ENCODE results near the gene PLD2.
A peak's percentile ranks its signal among the peaks of the same experiment; 100 is the strongest.

The PLD2 gene, protein sequence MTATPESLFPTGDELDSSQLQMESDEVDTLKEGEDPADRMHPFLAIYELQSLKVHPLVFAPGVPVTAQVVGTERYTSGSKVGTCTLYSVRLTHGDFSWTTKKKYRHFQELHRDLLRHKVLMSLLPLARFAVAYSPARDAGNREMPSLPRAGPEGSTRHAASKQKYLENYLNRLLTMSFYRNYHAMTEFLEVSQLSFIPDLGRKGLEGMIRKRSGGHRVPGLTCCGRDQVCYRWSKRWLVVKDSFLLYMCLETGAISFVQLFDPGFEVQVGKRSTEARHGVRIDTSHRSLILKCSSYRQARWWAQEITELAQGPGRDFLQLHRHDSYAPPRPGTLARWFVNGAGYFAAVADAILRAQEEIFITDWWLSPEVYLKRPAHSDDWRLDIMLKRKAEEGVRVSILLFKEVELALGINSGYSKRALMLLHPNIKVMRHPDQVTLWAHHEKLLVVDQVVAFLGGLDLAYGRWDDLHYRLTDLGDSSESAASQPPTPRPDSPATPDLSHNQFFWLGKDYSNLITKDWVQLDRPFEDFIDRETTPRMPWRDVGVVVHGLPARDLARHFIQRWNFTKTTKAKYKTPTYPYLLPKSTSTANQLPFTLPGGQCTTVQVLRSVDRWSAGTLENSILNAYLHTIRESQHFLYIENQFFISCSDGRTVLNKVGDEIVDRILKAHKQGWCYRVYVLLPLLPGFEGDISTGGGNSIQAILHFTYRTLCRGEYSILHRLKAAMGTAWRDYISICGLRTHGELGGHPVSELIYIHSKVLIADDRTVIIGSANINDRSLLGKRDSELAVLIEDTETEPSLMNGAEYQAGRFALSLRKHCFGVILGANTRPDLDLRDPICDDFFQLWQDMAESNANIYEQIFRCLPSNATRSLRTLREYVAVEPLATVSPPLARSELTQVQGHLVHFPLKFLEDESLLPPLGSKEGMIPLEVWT
- total RNA-seq, result 13.1 to 28.5 (median 18.4) reads per million in 17 experiments

DNA sequence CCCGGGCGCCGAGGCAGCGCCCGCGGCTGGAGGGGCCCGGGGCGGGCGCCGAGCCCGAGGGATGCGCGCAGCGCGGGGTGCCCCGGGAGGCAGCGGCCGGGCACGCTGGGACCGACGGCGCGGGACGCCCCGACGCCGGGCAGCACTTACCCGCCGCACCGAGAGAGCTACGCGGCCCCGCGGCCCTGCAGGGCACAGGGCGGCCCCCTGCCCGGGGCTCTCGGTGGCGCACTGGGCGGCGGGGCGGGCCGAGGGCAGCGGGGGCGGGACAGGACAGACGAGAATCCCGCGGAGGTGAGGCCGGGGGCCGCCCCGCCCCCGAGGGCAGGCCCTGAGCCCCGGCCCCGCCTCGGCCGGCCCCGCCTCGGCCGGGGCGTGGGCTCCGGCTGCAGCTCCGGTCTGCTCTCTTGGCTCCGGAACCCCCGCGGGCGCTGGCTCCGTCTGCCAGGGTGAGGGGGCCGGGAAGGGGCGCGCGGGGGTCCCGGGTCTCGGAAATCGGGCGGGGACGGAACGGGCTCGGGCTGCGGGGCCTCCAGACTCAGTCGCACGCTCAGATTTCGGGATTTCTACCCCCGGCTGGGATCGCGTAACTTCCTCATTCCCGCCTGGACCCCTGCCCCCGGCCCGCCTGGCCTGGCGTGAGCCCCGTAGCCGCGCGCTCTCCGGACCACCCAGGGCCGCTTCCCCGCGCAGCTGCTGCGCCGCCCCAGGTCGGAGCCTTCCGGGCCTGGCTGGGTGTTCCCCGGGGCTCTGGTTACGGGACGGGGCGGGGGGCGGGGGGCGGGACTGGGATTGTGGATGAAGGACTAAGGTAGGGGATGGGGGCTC lies at the start of gene PLD2:
Gene PLD2, plus strand, starts transcription at position 376 of the 828 bp plus-strand sequence. CDS start 621 bp downstream, outside the sequence.
- DNase-seq, result peak; percentile 92 to 97 (median 95)

DNA sequence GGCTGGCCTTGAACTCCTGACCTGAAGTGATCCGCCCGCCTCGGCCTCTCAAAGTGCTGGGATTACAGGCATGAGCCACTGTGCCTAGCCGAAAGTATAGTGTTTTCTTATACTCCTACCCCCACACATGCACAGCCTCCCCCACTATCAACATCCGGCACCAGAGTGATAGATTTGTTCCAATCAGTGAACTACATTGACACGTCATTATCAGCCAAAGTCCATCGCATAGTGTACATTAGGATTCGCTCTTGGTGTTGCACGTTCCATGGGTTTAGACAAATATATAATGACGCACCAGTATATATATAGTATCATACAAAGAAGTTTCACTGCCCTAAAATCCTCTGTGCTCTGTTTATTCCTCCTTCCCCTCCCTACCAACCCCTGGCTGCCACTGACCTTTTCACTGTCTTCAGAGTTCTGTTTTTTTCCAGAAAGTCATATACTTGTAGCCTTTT lies 47.1 kb upstream of the PLD2 start:
- peak; percentile 71 to 90 (median 82) for DNase-seq

DNA sequence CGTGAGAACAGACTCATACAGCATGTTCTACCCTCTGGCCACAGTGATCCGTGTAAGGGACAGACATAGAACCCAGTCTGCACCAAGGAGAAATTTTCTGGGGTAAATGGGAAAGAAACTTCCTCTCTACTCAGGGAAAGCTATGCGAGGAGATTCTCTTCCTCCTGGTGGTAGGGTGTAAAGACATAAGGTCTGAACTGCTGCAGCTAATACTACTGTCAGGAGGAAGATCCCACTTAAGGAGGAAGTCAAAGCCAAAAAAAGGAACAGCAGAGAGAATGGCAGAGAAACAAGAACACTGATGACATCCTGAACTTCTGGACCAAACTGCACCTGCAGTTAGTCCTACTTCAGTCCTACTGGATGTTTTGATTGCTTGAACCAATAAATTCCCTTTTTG lies 42.4 kb upstream of the PLD2 start:
- peak; percentile 74 to 92 (median 86) for DNase-seq

DNA sequence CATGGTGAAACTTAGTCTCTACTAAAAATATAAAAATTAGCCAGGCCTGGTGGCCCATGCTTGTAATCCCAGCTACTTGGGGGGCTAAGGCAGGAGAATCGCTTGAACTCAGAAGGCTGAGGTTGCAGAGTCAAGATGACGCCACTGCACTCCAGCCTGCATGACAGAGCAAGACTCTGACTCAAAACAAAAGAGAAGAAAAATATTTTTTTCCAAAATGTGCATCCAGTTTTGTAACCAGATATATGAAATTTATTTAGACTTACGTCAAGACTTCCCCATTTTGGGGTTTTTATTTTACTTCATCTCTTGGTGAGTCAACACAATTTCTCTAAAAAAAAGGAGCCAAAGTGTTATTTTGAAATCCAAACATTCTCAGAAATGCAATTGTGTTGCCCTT lies 40.8 kb upstream of the PLD2 start:
- DNase-seq, result peak; percentile 83 to 98 (median 92)

DNA sequence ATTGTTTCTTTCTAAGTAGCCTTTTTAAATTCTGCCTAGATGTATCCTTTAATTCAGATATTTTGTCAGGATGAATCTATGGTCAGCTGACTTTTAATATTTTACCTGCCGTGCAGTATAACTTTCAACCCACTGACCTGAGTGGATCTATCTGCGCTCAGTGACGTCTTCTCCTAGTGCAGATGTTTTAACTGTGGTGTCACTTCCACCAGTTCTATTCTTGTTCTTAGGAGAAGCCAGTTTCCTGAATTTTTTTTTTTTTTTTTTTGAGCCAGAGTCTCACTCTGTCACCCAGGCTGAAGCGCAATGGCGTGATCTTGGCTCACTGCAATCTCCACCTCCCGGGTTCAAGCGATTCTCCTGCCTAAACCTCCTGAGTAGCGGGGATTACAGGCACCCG lies 40.2 kb upstream of the PLD2 start:
- DNase-seq, result peak; percentile 66 to 89 (median 78)

DNA sequence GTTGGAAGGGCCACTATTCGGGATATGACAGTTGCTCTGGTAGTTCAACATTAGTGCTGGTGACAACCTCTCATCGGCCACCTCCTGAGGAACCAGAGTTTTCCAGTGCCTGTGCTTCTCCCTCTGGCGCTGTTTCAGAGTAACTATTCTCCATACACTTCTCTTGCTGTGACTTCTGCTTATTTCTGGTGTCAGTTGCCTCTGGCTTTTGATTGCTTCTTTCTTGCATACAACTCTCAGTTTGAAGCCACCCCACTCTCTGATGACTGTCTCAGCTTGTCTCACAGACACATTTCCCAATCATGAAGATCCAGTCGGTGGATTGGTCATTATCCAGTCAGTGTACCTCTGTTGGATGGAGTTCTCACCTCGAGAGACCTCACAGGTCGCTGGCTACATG lies 38.7 kb upstream of the PLD2 start:
- peak; percentile 75 to 92 (median 84) for DNase-seq

DNA sequence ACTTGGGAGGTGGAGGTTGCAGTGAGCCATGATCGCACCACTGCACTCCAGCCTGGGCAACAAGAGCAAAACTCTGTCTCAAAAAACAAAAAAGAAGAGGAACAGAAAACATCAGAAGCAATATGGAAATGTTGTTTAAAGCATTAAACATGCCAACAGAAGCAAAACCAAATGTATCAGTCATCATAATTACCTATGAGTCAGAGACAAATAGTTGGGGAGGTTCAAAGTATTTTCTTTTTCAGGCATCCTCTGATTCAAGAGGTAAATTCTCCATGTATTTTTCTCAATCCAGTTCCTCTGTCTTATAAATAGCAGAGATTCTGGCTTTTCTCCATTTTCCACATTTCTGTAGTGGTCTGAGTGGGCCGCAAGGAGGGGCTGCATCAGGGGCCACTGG lies 37.3 kb upstream of the PLD2 start:
- peak in 2 of 4 experiments; percentile 27 to 54 for DNase-seq

DNA sequence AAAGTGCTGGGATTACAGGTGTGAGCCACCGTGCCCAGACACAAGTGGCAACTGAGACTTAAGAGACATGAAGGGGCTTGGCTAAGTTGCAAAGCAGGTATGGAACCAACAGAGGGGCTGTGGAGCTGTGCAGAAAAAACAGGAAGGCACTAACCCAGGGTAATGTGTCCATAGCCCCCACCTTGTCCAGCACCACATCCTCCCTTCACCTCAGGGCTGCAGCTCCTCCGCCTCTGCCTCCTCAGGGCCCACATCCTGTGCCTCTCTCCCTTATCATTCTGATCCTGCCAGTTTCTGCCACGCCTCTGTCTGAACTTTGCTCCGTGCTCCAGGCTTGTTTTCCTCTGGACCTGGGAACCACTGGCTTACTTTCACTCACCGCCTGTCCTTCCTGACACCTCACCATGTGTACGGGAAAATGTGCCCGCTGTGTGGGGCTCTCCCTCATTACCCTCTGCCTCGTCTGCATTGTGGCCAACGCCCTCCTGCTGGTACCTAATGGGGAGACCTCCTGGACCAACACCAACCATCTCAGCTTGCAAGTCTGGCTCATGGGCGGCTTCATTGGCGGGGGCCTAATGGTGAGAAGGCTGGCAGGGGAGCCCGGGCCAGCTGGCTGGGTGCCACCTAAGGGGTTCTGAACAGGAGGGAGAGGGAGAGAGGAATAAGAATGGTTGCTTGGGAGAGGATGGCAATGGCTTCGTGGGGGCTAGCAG lies 35.3 kb upstream of the PLD2 start, which contains the start of gene TM4SF5:
Gene TM4SF5, plus strand, starts transcription at position 368 of the 716 bp plus-strand sequence. Its CDS starts 37 bp downstream, at position 405.
- DNase-seq, result no peak

DNA sequence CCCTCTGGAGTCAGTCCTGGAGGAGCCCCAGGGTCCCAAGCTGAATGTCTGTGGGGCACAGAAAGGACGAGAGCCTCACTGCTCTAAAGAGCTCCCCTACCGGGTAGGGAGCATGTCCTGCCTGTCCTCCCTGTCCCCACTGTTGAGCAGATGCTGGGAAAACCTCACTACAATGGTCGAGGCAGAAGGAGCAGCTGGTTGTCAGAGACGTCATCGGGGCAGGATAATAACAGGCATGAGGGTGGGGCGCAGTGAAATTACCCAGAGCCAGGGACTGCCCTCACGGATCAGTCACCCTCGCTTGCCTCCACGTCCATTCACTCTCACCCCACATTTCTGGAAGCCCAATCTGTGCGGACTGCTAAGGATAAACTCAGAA lies 34.7 kb upstream of the PLD2 start:
- no peak for DNase-seq

DNA sequence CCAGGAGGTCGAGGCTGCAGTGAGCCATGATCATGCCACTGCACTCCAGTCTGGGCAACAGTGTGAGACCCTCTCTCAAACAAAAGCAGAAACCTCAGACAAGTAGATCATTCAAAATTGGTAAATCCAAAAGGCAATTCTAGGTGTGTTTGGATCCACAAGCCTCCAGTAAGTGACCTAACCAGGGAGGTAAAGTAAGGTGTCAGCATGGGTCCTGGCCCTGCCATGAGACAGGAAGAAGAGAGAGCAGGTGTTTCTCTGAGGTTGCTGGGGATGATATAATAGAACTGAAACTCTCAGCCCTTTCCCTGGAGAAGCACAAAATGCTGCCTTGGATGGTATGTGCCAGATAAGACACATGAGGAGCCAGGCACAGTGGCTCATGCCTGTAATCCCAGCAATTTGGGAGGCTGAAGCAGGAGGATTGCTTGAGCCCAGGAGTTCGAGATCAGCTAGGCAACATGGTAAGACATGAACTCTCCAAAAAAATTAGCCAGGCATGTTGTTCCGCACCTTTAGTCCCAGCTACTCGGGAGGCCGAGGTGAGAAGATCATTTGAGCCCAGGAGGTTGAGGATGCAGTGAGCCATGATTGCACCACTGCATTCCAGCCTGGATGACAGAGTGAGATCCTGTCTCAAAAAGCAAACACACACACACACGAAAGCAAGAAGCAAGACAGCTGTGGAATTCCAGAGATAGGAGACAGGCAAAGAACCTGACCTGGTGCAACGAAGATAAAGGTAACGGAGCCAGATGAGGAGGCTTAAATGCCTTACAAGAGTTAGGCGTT lies 28.8 kb upstream of the PLD2 start:
- DNase-seq, result no peak

DNA sequence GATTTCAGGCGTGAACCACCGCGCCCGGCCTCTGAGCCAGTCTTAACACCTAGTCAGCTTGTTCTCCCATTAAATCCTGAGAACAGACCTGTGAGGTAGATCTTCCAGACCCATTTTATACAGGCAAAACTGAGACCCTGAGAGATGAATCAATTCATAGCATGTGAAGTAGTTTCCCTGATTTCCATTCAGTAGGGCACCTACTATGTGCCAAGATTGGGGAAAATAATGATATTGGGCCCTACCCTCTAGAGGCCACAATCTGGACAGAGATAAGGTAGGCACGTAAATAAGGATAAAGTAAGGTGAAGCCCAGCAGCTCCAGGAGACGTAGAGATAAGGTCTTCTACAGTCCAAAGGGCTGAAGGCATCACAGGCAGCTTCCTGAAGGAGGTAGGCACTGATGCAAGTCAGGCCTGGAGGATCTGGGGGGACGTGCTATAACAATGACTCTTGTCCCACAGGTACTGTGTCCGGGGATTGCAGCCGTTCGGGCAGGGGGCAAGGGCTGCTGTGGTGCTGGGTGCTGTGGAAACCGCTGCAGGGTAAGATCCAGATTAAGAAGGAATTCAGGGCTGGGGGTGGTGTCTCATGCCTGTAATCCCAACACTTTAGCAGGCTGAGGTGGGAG lies 26.5 kb upstream of the PLD2 start:
- no peak for DNase-seq

DNA sequence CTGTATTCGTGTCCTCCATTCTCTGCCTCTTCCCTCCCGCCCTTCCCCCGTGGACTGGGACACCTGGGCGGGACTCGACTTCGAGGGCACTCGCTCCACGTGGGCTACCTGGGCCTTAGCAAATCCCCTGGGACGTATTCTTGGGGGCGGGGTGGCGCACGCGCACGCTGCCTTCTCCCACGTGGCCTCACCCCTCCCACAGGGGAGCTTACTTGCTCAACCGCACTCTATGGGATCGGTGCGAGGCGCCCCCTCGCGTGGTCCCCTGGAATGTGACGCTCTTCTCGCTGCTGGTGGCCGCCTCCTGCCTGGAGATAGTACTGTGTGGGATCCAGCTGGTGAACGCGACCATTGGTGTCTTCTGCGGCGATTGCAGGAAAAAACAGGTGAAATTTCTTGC lies 24.3 kb upstream of the PLD2 start:
- peak; percentile 53 to 70 (median 60) for DNase-seq

DNA sequence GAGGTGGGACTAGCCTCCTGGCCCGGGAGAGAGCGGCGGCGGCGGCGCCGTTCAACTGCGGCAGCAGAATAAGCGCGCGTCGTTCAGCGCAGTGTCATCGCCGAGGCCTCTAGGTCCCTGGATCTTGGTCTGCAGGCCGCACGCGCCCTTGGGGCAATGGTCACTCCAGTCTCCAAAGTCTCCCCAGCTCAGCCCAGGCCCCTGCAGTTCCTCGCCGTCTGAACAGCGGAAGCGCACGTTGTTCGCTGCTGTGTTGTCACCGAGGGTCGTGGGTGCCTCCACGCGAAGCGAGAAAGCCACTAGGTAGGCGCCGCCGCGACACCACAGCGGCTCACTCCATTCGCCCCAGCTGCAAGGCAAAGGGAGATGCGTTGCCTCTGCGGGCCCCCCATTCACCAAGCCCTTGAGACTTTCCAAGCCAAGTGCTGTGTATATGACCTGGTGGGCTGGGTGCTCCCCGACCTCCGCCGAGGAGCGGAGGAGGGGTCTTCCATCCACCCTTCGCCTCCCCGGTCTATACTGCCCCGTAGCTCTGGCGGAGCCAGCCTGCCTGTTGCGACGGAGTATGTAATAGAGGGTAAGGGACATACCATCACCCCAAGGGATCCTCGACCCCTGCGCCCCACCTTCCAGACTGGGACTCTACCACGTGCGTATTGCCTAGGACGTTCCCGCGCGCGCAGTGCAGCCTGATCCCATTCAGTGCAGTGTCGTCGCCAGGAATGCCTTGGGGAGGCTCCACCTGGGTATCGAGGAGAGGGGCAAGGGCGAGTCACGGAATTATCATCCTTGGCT lies 21.4 kb upstream of the PLD2 start:
- peak in 3 of 4 experiments; percentile 26 to 53 (median 36) for DNase-seq

DNA sequence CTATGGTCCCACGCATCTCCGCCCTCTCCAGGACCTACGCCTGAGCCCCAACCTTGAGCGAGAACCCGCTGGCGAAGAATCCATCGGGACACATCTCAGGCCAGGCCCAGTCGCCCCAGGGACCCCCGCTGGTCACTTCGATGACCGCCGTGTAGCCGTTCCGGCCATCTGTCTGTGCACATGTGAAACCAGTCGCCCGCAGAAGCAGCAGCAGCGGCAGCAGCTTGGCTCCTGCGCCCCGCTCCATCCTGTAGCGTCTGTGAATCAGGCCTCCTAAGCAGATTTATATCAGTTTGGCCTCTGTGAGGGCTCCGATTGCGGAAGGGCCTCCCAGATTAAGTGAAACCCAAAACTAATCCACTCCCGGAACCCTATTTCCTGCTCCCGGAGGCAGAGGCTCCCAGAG lies 20.8 kb upstream of the PLD2 start, which contains the start of gene VMO1:
Gene VMO1, minus strand, starts transcription at position 259 of the 406 bp plus-strand sequence. Its CDS starts 12 bp downstream, at position 247.
- DNase-seq, result peak; percentile 36 to 58 (median 44)

DNA sequence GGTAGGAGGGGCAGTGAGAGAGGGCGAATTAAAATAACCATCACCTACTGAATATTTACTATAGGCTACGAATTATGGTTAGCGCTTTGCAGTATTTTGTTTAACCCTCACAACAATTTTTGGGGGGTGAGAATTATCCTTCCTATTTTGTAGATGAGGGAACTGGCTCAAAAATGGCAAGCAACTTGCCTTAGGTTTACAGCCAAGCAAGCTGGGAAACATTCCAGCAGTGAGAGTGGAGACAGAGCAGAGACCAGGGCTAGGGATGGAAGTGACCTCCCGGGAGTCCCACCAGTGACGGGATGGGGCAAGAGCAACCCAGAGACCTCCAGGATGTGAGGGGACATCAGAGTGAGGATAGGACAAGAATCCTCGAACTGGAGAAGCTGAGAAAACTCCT lies 20.4 kb upstream of the PLD2 start:
- DNase-seq, result no peak

DNA sequence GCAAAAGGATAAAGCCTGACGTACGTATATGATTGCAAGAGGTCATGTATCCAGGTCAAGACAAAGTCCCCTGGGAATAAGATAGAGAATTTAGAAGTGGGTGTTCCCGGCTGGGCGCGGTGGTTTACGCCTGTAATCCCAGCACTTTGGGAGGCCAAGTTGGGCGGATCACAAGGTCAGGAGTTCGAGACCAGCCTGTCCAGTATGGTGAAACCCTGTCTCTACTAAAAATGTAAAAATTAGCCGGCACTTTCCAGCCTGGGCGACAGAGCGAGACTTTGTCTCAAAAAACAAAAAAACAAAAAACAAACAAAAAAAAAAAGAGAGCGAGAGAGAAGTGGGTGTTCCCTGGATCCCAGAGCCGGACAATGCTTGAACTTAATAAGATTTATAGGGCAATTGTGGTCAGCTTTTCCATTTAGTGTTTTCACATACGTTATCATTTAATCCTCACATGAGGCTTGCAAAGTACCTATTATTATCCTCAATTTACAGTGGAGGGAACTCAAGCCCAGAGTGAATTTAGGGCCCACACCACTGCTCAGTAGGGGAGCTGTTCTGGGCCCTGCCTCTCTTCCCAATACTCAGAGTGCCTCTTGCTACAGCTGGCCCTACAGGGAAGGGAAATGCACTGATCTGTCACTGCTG lies 18.7 kb upstream of the PLD2 start:
- DNase-seq, result peak in 1 of 4 experiments; percentile 21

DNA sequence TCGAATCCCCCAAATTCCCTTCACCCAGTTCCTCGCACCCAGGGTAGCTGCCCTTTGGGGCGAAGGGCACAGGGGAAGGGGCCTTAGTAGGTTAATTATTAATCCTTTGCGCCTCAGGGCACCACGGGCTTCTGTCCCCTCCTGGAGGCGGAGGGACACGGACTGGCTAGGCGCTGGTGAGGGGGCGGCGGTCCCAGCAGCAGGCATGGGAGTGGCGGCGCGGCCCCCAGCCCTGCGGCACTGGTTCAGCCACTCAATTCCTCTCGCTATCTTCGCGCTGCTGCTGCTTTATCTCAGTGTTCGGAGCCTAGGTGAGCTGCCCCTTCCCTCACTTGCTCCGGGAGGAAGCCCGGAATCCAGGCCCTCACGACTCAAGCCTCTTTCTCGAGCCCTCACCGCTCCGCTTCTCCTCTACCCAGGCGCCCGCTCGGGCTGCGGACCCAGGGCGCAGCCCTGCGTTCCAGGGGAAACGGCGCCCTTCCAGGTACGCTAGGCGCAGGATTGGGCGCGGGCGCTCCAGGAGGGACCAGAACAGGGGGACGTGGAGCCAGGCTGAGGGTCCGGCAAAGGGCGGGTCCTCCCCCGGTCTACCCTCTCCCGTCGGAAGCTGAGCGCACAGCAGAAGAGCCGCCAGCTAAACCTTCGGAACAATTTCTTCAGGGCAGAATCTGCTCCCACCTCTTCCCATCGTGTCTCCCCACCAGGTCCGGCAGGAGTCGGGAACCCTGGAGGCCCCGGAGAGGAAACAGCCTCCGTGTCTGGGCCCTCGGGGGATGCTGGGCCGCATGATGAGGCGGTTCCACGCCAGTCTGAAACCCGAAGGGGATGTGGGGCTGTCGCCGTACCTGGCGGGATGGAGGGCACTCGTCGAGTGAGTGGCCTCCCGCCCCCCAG lies 17.9 kb upstream of the PLD2 start, which contains the start of gene GLTPD2:
Gene GLTPD2, plus strand, starts transcription at position 158 of the 894 bp plus-strand sequence. Its CDS starts 48 bp downstream, at position 206.
- DNase-seq, result no peak

DNA sequence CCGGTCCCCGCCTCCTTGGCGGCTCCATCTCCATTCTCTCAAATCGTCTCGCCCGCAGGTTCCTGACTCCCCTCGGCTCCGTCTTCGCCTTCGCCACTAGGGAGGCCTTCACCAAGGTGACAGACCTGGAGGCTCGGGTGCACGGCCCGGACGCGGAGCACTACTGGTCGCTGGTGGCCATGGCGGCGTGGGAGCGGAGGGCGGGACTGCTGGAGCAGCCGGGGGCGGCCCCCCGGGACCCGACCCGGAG lies 17.3 kb upstream of the PLD2 start:
- no peak for DNase-seq

Measured in suppressor macrophage (primary cell).